Stimulated activated CD4-positive, alpha-beta T cell treated with anti-CD3 and anti-CD28 coated beads, Interleukin-12 subunit alpha, Interleukin-12 subunit beta, amount 100 ng/mL, for 48 hours (primary cell): ENCODE results near the gene RPP25L.
A peak's percentile ranks its signal among the peaks of the same experiment; 100 is the strongest.

ENCODE experiments used
- DNase-seq, 3 donors: peaks; one replicate each; pipeline ENCODE4 v3.0.0-alpha.2; 2020; ENCODE audit warnings: low read depth in 2 of 3, low spot score in 1 of 3

RPP25L gene

DNA sequence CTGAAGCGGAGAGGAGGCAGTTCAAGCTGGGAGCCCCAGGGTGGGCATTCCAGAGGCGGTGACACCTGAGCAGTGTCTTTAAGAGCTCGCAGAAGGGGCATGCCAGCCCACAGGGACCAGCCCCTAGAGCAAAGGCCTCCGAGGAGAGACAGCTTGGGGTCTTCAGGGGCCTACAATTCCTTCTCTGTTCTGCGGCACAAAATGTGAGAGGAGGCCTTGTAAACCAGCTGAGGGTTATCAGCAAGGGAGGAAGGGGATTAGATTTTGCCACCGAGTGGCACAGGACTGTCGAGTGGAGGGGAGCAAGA is 26.2 kb upstream of the RPP25L start:
- DNase-seq, result no peak

GRCh38 chr9:34637356-34638137 is 25.6 kb upstream of the RPP25L start, which contains the start of gene SIGMAR1:
Gene SIGMAR1 (minus strand): TSS chr9:34637787. CDS start chr9:34637697, 90 bp downstream.
- peak; percentile 87 to 92 (median 91) for DNase-seq

DNA sequence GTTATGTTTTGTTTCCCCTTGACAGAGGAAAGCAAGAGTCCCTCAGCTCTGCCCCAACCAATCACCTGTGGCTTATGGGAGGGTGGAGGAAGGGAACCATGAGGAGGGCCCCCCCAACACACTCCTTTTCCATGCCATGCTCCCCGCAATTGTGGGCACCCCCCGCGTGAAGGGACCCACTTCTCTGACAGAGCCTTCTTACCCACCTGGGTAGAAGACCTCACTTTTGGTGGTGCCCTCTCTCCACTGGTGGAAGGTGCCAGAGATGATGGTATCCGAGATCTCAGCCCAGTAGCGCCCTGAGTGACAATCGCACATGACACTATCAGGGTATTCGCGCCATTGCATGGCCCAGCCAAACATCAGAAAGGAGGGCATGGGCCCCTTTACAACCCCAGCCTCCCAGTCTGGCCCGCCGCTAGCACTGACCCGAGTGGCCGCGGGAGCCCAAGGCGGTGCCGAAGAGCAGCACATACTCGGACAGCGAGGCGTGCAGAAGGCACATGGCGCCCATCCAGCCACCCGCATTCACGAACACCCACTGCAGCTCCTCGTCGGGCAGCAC is 25.0 kb upstream of the RPP25L start:
- no peak for DNase-seq

- DNase-seq, result no peak
Observed at GRCh38 chr9:34635556-34635955, 23.7 kb upstream of the RPP25L start.

DNA sequence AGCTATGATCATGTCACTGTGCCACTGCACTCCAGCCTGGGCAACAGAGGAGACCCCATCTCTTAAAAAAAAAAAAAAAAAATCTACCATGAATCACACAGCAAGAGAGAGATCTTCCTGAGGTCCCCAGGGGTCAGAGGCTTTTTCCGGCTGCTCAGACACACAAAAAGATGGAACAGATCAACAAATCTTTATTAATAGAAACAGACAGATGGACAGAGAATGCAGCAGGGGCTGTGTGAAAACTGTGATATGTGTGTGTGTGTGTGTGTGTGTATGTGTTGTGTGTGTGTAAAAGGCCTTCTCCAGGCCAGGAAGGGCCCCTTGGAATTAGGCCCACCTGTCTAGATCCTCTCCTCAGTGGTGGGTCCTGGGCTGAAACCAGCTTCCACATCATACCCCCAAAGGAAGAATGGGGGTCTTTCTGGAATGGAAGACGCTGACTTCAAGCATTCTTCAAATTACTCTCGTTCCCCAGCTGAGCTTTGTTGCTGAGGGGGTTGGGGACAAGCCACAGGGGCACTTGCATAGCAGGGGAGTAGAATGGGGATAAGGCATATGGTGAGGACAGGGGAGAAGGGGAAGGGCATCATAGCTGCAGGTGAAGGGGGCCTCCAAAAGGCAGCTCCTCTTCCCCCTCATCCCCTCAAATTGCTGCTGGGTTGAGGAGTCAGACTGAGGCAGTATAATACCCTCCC is 22.8 kb upstream of the RPP25L start:
- DNase-seq, result no peak

DNA sequence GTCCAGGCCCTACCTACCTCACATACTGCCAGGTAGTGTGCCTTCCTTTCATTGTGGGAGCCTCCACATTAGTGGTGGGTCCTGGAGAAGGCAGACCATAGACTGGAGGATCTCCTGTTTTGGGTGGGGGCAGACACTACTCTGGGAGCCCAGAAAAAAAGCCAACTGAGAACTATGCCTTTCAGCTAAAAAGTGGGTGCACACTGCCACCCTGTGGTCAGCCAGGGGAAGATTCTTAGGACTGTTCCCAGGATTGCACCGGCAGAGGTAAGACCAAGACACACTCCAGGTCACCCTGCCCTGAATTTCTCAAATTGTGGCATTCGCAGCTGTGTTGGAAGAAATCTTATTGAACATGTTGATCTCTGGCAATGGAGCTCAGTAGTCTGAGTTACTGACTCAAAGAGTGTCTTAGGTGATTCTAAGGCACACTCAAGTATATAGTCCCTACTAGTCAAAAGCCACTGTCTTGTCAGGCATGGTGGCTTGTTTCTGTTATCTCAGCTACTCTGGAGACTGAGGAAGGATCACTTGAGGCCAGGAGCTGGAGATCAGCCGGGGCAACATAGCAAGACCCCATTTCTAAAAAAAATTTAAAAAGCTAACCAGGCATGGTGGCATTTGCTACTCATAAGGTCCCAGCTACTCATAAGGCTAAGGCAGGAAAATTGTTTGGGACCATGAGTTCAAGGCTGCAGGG is 22.1 kb upstream of the RPP25L start:
- peak; percentile 51 to 63 (median 56) for DNase-seq

DNA sequence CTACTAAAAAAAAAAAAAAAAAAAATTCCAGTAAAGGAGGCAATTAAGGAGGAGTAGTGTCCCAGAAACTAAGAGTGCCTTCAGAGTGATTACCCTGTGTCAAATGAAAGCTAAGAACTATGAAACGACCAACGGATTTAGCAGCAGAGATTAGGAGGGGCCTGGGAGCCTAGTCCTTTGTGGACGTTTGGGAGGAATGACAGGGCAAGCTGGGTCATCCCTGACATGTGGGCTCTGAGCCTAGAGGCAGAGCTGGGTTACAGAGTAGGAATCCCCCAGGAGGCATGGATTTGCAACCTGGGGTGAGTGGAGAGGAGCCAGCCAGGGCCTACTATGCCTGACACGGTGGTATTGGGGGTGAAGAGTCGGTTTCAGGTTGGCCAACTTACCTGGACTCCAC is 21.3 kb upstream of the RPP25L start:
- DNase-seq, result no peak

- no peak for DNase-seq
Observed at GRCh38 chr9:34630402-34631154, 18.7 kb upstream of the RPP25L start.

DNA sequence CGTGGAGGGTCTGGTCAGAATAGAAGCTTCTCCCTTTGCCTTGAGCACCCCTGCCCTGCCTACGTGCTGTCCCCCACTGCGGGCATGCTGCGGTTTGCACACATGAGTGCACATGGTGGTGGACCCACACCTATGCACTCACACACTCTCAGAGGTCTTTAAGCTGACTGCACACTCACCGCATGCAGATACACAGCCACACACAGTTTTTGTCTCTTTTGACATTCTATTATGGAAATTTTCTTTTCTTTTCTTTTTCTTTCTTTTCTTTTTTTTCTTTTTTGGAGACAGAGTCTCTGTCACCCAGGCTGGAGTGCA is 17.6 kb upstream of the RPP25L start:
- no peak for DNase-seq

GRCh38 chr9:34628656-34629490 is 17.0 kb upstream of the RPP25L start, which contains the start of gene ARID3C:
Gene ARID3C (minus strand): TSS chr9:34629066. CDS start chr9:34628014, 1,052 bp downstream.
- DNase-seq, result peak in 1 of 3 donors; percentile 48

- DNase-seq, result no peak
Observed at GRCh38 chr9:34627716-34628655, 16.1 kb upstream of the RPP25L start.

DNA sequence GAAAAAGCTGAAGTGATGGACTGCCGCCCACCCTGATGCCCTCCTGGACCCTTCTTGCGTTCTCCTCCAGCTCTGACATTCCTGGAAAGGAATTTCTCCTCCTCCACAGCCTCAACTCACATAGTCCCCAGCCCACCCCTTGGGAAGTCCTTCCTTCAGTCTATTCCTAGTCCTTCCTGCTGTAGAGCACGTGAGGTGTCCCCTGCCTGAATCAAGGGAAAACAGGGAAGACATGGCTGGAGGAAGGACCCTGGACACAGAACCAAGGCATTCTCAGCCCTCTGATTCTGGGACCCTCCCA is 13.2 kb upstream of the RPP25L start:
- DNase-seq, result no peak

- DNase-seq, result no peak
Observed at GRCh38 chr9:34624475-34625185, 12.7 kb upstream of the RPP25L start.

DNA sequence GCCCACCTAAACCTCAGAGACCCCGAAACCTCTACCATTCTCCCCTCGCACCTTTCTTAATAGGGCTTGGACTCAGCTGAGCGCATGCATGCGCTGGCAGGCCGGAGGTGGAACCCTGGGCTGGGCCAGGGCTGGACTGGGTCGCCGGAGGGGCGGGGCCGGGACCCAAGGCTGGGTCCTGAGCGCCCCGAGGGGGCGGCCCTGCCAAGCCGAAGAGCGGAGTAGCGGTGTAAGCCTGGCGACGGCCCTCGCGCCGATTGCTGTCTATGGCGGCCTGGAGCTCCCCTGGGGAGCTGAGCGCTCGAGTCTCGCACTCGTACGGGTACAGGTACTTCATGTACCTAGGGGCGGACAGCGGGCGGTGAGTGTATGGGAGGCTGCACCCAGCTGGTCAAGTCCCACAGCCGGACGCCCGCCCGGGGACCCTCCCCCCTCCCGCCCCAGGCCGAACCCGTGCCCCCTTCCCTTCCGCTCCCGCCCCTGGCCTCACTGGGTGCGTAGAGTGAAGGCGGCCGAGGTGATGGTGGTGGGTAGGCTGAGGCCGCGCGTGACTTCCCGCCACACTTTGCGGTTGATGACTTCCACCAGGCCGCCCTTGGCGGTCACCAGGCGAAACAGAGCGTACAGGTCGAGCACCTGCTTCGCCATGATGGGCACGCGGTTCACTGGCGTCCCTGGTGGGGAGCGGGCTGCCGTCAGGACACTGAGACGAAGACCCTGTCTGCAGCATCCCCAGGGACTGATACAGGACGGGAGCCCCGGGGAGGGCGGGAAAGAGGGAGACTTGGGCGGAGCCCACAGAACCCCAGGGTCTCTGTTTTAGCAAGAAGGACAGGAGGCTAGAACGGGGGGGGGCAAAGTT is 11.7 kb upstream of the RPP25L start:
- no peak for DNase-seq

DNA sequence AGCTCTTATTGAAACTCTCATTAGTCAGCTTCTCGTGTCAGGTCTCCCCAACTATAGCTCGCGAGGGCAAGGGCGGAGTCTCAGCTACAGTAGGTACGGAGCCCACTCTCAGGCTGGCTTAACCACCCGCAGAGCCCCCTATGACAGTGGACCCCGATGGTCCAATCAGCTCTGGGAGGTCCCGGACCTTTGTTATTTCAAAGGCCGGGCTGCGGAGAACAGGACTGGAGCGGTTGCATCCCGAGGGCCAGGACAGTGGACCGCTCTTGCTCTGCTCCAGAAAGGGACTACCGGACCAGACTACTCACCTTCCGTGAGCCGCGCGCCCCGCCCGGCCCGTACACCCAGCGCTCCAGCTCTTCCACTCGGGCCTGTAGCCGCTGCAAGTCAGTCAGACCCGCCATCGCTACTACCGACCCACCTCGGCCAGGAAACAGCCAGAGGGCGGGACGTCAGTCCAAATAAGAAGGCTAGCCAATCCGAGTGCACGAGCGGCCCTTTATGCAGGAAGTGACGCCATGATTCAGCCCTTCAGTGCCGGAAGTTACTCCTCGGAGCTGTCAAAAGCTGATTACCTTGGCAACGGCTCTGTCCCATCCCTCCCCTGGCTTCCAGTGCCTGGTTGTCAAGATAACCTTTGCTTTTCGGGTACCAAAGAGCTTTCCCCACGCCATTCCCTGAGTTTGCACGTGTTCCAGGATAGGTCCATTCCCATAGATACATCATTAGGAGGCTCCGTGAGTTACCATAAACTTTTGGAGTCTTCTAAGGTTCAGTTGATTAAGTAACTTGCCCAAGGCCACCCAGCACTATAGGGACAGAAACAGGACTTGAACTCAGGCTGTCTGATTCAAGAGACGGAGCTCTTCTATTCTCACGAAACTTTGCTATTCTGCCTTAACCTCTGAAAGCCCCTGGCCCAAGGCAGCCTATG is 8.4 kb upstream of the RPP25L start, which contains the start of gene DCTN3:
DCTN3 (minus strand) TSS at position 435 of the 934 bp plus-strand sequence; CDS start at position 404, 31 bp downstream.
- peak; percentile 83 to 85 (median 85) for DNase-seq

DNA sequence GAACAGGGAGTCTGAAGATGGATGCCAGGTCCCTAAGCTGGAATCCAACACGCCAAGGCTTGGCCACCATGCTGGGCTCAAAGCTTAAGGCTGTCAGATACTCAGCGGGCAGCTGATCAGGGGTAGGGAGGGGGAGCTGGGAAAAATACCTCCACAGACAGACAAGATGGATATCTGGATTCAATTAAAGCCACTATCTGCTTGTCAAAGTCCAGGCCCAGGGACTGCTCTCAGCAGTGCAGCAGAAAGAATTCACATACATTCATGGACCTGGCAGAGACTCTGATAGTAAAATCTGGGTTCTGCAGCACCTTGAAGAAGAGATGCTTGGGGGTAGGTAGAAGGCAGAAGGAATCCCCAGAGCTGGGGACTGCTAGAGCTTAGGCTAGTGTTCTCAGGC is 3.2 kb upstream of the RPP25L start:
- DNase-seq, result no peak
